GM12892 (cell line): Measurements from ENCODE around the gene DUSP21.

ENCODE experiments used
- DNase-seq: peaks from one replicate; pipeline ENCODE4 v3.0.0; 2011; ENCODE audit not compliant: insufficient read length
- FAIRE-seq: peaks from 2 replicates; lab custom pipeline; 2011; peaks lifted over from hg19 to GRCh38; lab: Jason Lieb, UNC
- POLR2A ChIP-seq: IDR thresholded peaks from 2 replicates; pipeline ENCODE4 v1.6.1; 2011; ENCODE audit warnings: low read depth, low read length, control low read depth
- POLR2AphosphoS5 ChIP-seq: IDR thresholded peaks from 2 replicates; pipeline ENCODE4 v1.6.1; 2011; ENCODE audit warnings: low read depth, low read length, control low read depth
- TAF1 ChIP-seq: IDR thresholded peaks from 2 replicates; pipeline ENCODE4 v1.6.1; 2011; ENCODE audit warnings: low read depth, mild to moderate bottlenecking, control low read depth, low read length, borderline replicate concordance

The DUSP21 gene

DNA sequence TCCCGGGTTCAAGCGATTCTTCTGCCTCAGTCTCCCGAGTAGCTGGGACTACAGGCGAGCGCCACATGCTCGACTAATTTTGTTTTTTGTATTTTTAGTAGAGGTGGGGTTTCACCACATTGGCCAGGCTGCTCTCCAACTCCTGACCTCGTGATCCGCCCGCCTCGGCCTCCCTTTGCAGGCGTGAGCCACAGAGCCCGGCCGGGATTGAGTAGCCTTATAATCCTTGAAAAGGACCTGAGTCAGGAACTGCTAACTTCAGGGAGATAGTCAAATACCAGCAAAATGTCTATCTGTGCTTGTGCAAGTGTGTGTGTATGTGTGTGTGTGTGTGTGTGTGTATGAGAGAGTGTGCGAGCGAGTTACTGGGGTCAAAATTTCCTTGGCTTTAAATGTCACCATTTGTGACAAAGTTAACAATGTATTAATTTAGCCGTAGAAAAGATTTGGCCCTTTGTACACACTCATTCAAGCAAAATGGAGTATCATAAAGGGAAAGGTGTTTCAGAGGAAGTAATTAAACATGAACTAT lies 27.4 kb downstream of the DUSP21 start:
- no peak for DNase-seq
- FAIRE-seq = peak; percentile 78
- no peak for TF ChIP-seq POLR2A
- no peak for TF ChIP-seq POLR2AphosphoS5
- TF ChIP-seq TAF1 = no peak

DNA sequence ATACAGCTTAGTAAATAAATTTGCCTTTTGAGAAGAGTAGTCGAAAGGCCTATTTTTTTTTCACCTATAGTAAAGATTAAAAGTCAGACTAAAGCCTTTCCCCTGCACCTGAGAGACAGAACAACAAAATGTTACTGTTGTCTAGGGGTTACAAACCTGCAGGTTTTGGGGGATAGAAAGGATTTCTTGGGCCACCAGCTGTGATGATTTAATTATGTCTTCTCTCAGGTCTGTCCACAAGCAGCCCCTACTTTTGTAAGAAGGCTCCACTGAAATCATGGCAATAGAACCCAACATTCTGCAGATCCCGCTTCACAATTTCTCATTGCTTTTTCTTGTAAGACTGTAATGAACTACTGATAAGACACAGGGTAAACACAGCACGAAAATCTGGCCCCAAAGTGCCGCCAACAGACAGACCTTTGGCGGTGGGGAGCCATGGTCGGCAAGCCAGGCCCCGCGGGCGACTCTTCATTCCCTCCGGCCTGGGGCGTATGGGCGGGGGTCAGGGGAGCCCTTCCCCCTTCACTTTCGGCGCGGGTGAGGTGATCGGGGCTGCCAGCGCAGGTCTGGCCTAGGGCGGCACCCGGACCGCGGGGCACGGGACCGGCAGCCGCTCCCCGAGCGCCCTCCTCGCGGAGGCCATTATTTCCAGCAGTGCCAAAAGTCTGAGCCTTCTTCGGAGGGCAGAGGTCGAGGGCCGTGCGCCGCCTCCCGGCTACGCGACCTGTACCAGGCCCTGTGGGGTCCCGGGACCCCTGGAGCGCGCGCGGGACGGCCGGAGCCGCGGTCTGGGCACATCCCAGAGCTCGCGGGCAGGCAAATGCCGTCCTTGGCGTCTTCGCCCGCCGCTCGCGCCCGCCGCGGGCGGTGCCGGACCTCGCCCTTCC lies 28.4 kb downstream of the DUSP21 start:
- DNase-seq = peak; percentile 43
- no peak for FAIRE-seq
- TF ChIP-seq POLR2A = no peak; the same call in 1 of the 2 replicates
- no peak for TF ChIP-seq POLR2AphosphoS5
- TF ChIP-seq TAF1 = no peak

DNA sequence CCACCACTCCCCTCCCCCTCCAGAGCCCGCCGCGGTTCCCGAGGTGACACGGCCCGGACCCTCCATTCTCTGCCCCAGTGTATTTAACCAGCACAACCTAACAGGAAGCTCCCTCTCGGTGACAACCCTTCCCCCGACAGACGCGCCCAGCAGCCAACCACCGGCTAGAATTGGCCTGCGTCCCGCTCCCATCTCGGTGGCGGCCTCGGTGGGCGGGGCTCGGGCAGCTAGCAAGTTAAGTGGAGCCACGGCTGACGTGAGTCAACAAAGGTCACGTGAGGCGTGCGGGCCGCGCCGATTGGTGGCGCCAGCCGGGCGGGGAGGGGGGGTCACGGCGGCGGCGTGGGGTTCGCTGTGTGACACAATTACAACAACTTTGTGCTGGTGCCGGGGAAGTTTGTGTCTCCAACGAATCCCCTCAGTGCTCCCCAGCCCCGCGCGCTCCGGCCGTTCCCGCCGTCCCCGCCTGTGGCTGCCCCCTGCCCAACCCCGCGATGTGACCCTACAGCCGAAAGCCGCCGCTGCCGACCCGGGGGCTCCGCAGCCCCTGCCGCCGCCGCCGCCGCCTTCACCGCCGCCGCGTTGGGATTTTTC lies 29.1 kb downstream of the DUSP21 start, which contains the start of gene KDM6A:
TSS of gene KDM6A (plus strand) at position 368 of the 594 bp plus-strand sequence. CDS start 364 bp downstream, outside the sequence.
- 0 out of 2 replicates have a peak, but pooled peaks have one; percentile 12 for TF ChIP-seq TAF1
- TF ChIP-seq POLR2A = 0 out of 2 replicates have a peak, but pooled peaks have one; percentile 37
- TF ChIP-seq POLR2AphosphoS5 = no peak
- DNase-seq = peak; percentile 93
- FAIRE-seq = peak; percentile 100

- DNase-seq (peak; percentile 31), FAIRE-seq (no peak)
- TF ChIP-seq POLR2AphosphoS5 = peak; percentile 55; the same call in 1 of the 2 replicates
- TF ChIP-seq POLR2A = peak; percentile 62; the same call in 1 of the 2 replicates
- no peak for TF ChIP-seq TAF1
Measured at GRCh38 chrX:44873415-44874276, 29.8 kb downstream of the DUSP21 start.

- FAIRE-seq (no peak), DNase-seq (no peak)
- no peak for TF ChIP-seq POLR2A
- TF ChIP-seq POLR2AphosphoS5 = no peak
- no peak for TF ChIP-seq TAF1
Measured at GRCh38 chrX:44874420-44875184, 30.8 kb downstream of the DUSP21 start.

DNA sequence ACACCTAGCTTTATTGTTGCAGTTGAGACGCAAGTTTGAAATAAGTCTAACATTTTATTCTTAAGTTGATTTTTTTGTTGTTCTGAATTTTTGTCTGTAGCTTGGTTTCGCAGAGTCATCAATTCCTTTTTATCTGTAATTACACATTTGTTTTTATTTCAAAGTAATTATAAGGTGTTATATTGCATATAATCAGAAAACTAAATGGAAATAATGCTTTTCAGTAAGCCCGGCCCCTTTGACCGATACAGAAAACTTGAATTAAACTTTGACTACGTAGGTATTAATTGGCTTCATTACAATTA lies 31.3 kb downstream of the DUSP21 start:
- FAIRE-seq = no peak
- no peak for DNase-seq

DNA sequence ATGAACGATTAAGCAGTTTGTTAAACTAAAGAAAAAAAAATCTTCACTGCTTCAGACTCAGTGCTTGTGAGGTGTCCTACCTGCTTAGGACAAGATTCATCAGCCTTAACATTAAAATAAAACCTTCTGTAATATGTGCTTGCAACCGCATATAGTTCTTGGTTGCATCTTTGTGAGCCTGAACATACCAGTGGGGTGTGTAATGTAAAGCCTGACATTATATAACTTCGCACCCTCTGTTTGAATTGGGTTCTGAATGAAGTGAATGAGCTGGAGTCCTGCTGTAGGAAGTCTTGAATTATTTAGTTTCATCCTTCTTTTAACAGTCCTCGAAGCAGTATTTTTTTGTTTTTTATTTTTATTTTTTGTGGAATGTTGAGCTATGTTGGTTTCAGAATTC lies 32.3 kb downstream of the DUSP21 start:
- DNase-seq (no peak), FAIRE-seq (no peak)
- TF ChIP-seq POLR2A (no peak), POLR2AphosphoS5 (no peak), TAF1 (no peak)

More for the DNA sequence above, 31.3 kb downstream of the DUSP21 start:
- no peak for TF ChIP-seq POLR2AphosphoS5
- TF ChIP-seq TAF1 = no peak
- no peak for TF ChIP-seq POLR2A

- FAIRE-seq (peak; percentile 81), DNase-seq (no peak)
Measured at GRCh38 chrX:44876767-44877166, 32.9 kb downstream of the DUSP21 start.

DNA sequence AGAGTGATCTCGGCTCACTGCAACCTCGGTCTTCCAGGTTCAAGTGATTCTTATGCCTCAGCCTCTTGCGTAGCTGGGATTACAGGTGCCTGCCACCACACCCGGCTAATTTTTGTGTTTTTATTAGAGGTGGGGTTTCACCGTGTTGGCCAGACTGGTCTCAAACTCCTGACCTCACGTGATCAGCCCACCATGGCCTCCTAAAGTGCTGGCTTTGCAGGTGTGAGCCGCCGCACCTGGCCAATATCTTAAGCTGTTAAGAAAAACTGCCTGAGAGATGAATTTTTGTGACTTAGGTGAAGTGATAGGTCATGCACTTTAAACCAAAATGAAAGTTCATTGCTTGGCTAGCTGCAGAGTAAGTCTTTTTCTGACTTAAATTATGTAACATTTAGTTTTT lies 35.0 kb downstream of the DUSP21 start:
- TF ChIP-seq POLR2A (no peak), POLR2AphosphoS5 (no peak), TAF1 (no peak)
- no peak for DNase-seq
- FAIRE-seq = peak; percentile 67

More at GRCh38 chrX:44876767-44877166, 32.9 kb downstream of the DUSP21 start:
- TF ChIP-seq TAF1 (no peak), POLR2A (no peak), POLR2AphosphoS5 (no peak)

GRCh38 chrX:44881549-44881948 lies 37.7 kb downstream of the DUSP21 start:
- TF ChIP-seq POLR2AphosphoS5 (no peak), TAF1 (no peak), POLR2A (no peak)
- DNase-seq (no peak), FAIRE-seq (no peak)

DNA sequence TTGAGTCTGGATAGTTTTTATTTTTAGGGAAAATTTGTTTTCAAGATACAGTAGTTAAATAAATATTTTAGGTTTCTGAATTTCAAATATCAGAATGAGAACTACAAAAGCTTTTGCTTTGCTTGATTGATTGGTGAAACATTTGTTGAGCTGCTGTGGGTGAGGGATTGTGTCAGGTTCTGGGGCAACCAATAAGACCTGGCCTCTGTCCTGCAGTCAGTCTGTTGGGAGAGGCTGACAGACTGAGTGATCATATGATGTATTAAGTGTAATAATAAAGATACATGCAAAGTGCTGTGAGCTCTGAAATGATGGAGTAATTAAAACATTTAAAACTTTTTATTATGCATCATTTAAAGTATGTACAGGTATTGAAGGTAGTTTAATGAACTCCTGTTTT lies 38.8 kb downstream of the DUSP21 start:
- no peak for FAIRE-seq
- no peak for DNase-seq
- TF ChIP-seq POLR2AphosphoS5 (no peak), POLR2A (no peak), TAF1 (no peak)
